Spleen (tissue), 11 donors: ENCODE measurements around the gene TMEM72. TPM values are rescaled to one million over a fixed set of nuclear protein-coding genes. Genes with fewer than 3 reads are reported as not detected.

ENCODE experiments used
- DNase-seq: peaks from one replicate; pipeline ENCODE4 v3.0.0-alpha.2; 2020
- H3K27ac ChIP-seq, 8 donors: fragments of 200-600 bp; sonication (generic) in 7 of 8; 1 replicate in 4 of 8; 2 replicates in 4 of 8; pipeline versions ENCODE4 v1.5.0 to v1.8.0; 2016 to 2021; ENCODE audit warnings: inconsistent platforms in 4 of 8, mild to moderate bottlenecking in 4 of 8, moderate library complexity in 1 of 8
- H3K27me3 ChIP-seq, 7 donors: fragments of 200-600 bp; sonication (generic) in 6 of 7; replicated peaks in 1 of 7; 1 replicate in 4 of 7; 2 replicates in 3 of 7; pipeline versions ENCODE4 v1.5.0 to v1.8.0; 2016 to 2021; ENCODE audit warnings: inconsistent platforms in 3 of 7, mild to moderate bottlenecking in 1 of 7
- H3K36me3 ChIP-seq, 6 donors: fragments of 200-600 bp; sonication (generic) in 5 of 6; 1 replicate in 4 of 6; 2 replicates in 2 of 6; pipeline versions ENCODE4 v1.5.0 to v1.8.0; 2016 to 2021; ENCODE audit warnings: inconsistent platforms in 2 of 6
- H3K4me1 ChIP-seq, 6 donors: fragments of 200-600 bp; sonication (generic) in 5 of 6; 1 replicate in 3 of 6; 2 replicates in 3 of 6; pipeline versions ENCODE4 v1.5.0 to v1.8.0; 2016 to 2021; ENCODE audit warnings: inconsistent platforms in 3 of 6
- H3K4me3 ChIP-seq, 8 donors: fragments of 200-600 bp; sonication (generic) in 7 of 8; 1 replicate in 4 of 8; 2 replicates in 4 of 8; pipeline versions ENCODE4 v1.5.0 to v1.8.0; 2016 to 2021; ENCODE audit warnings: inconsistent platforms in 4 of 8, mild to moderate bottlenecking in 4 of 8, moderate library complexity in 2 of 8
- H3K9me3 ChIP-seq, 8 donors: fragments of 200-600 bp; sonication (generic) in 7 of 8; 1 replicate in 4 of 8; 2 replicates in 4 of 8; pipeline versions ENCODE4 v1.5.0 to v1.8.0; 2016 to 2021; ENCODE audit warnings: inconsistent platforms in 4 of 8
- POLR2A ChIP-seq, 3 donors: fragments of 450-650 bp; IDR thresholded peaks; one replicate each; pipeline ENCODE4 v1.5.1; 2017; ENCODE audit warnings: antibody characterized with exemption in 3 of 3, mild to moderate bottlenecking in 1 of 3
- POLR2AphosphoS5 ChIP-seq, 3 donors: sonication (generic); formaldehyde crosslinking; IDR thresholded peaks; one replicate each; pipeline ENCODE4 v1.5.1; 2017; ENCODE audit warnings: antibody characterized with exemption in 3 of 3
- WGBS, 5 donors: extraction: QIAGEN DNeasy Blood & Tissue Kit in 3 of 5; methylation state at CpG; one replicate each; pipeline versions ENCODE4 v1.1.5 to v1.1.7; 2013 to 2018; 5-methylcytosine and 5-hydroxymethylcytosine counted together
- intact Hi-C: fragments of 100-400 bp; cut with DNase I; formaldehyde crosslinking; loops from one replicate; pipeline ENCODE4 v1.15.0; 2023; ENCODE audit warnings: low total_unique reads
- polyA plus RNA-seq, 3 donors: library from polyadenylated mRNA; stranded (reverse); fragments of 200-250 nt; gene quantifications; one replicate each; pipeline ENCODE4 v1.2.1, GENCODE V29; 2013
- total RNA-seq, 7 donors: library from RNA; depleted of rRNA in 3 of 7; stranded (reverse); fragments of >200 nt in 3 of 7; fragmentation: NEBNext Ultra II Directional in 4 of 7; extraction: Animal tissue kit (Norgen Biotek cat#: 25700) in 4 of 7; gene quantifications; one replicate each; pipeline versions ENCODE4 v1.1.0 to v1.2.1, GENCODE V29; 2016 to 2021
- TF ChIP-seq, protein P1 (sequence below), 11 experiments: fragments of 200-600 bp in 7 of 11; fragments of 450-650 bp in 4 of 11; sonication (generic) in 4 of 11; IDR thresholded peaks in 8 of 11; conservative IDR thresholded peaks in 3 of 11; 1 replicate in 7 of 11; 2 replicates in 4 of 11; pipeline versions ENCODE4 v1.4.0 to v1.8.0; 2016 to 2021; ENCODE audit warnings: antibody characterized with exemption in 11 of 11, inconsistent platforms in 4 of 11, mild to moderate bottlenecking in 1 of 11
- donor health status: healthy with polysubstance abuse.
- donor health status: DM: no; HTN: no; CAD: no; lungs with moderate emphysema.
- donor health status: DM: no; HTN: no; CAD: no.
- donor health status: Bipolar disorder and iron deficiency.
- donor health status: healthy.
- donor health status: DM: no; HTN: no; CAD: no.
- donor health status: DM: yes; HTN: yes; CAD: no.

TMEM72 gene
- total and polyA plus RNA-seq, 10 donors = 0.04 TPM; not detected in 9

DNA sequence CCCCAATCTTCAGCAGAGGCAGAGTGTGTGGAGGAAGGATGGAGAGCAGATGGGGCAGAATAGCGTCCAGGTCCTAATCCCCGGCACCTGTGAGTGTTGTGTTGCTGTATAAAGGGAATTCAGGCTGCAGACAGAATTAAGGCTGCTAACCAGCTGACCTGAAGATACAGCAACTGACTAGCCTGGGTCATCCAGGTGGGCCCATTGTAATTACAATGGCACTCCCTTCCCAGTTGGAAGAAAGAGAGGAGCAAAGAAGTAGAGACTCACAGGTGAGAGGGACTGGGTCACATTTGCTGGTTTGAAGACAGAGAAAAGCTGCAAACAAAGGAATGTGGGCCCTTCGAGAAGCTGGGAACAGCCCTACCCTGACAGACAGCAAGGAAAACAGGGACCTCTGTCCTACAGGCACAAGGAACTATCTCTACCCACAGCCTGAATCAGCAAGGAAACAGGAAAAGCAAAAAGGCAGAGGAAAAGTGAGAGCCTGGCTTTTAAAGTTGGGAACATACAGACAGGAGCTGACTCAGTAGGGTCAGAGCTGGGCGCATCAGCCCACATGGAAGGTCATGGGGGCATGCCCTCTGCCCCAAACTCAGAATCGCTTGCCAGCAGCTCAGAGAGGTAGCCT is 11.6 kb upstream of the TMEM72 start:
- Histone ChIP-seq H3K27ac (no peak overlapping the region), H3K4me1 (no peaks in the 10 kb centered on the region), H3K9me3 (peaks cover 0 to 9% (median 0%) of the 10 kb centered on the region in 8 donors), H3K4me3 (no peak overlapping the region), H3K36me3 (no peaks in the 10 kb centered on the region), H3K27me3 (no peaks in the 10 kb centered on the region)
- intact Hi-C loops = no loop called here
- whole genome bisulfite sequencing, 5 donors = 62 to 86% (median 74%) methylated on average over 5 of the region's 5 CpGs
- TF ChIP-seq, protein P1, sequence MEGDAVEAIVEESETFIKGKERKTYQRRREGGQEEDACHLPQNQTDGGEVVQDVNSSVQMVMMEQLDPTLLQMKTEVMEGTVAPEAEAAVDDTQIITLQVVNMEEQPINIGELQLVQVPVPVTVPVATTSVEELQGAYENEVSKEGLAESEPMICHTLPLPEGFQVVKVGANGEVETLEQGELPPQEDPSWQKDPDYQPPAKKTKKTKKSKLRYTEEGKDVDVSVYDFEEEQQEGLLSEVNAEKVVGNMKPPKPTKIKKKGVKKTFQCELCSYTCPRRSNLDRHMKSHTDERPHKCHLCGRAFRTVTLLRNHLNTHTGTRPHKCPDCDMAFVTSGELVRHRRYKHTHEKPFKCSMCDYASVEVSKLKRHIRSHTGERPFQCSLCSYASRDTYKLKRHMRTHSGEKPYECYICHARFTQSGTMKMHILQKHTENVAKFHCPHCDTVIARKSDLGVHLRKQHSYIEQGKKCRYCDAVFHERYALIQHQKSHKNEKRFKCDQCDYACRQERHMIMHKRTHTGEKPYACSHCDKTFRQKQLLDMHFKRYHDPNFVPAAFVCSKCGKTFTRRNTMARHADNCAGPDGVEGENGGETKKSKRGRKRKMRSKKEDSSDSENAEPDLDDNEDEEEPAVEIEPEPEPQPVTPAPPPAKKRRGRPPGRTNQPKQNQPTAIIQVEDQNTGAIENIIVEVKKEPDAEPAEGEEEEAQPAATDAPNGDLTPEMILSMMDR (IDR thresholded peaks at IDR 0.05 in 8 of 11, conservative IDR thresholded peaks at IDR 0.05 in 3 of 11) = no peak
- TF ChIP-seq POLR2A (IDR thresholded peaks at IDR 0.05) (no peak), POLR2AphosphoS5 (IDR thresholded peaks at IDR 0.05) (no peak)
- DNase-seq = no peak

DNA sequence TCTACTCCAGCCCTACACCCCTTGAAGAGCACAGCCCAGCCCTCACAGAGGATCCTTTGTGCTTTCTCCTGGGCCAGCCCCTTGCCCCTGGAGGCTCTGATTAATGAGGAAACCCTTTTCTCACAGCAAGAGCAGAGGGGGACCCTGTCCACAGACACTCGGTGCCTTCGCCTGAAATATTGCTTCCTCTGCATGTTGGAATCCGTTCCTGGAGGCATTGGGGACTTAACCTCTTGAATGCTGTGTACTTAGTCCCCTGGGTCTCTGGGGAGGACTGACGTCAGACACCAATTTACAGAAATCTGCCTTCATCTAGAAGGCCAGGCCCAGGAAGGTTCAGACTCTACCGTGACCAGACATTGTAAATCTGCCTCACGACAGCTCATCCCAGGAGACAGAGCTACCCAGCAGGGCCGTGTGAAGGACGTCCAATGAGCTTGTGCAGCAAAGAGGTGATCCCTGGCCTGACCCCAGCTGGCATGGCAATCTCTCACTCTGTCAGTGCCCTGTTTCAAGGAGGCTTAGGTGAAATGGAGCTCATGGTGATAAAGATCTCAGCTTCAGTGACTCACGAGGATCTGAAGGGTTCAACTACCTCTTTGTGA is 8.1 kb upstream of the TMEM72 start:
- Histone ChIP-seq H3K9me3 (no peaks in the 10 kb centered on the region), H3K36me3 (no peaks in the 10 kb centered on the region), H3K27ac (no peak overlapping the region), H3K4me1 (no peaks in the 10 kb centered on the region), H3K4me3 (no peak overlapping the region), H3K27me3 (no peaks in the 10 kb centered on the region)
- WGBS, 5 donors = 48 to 69% (median 62%) methylated on average over 6 to 9 of the region's 9 CpGs
- no peak for DNase-seq
- intact Hi-C loops = no loop called here
- TF ChIP-seq POLR2AphosphoS5 (IDR thresholded peaks at IDR 0.05) (no peak), POLR2A (IDR thresholded peaks at IDR 0.05) (no peak)
- TF ChIP-seq, protein P1 (IDR thresholded peaks at IDR 0.05 in 8 of 11, conservative IDR thresholded peaks at IDR 0.05 in 3 of 11) = no peak

DNA sequence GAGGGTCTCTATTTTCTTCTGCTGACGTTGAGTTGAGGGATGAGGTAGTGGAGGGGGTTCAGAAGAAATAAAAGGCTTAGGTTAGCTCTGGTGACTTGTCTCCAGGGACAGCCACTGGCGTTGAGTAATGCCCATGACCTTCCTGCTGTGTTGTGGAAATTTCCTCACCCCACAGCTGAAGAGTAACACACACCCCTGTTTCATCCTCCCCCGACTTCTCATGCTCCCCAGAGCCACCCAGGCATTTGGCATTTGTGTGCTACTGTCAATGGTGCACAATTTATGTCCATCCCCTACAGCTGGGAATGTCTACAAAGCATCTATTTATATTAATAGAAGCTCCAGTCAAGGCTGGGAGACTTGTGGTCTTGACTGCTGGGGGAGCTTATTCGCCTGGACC is 4.7 kb upstream of the TMEM72 start:
- 38 to 79% (median 52%) methylated on average over 4 of the region's 4 CpGs for WGBS, 5 donors
- H3K36me3 ChIP-seq = no peaks in the 10 kb centered on the region
- no peak overlapping the region for H3K4me3 ChIP-seq
- no peaks in the 10 kb centered on the region for H3K9me3 ChIP-seq
- H3K4me1 ChIP-seq = peaks cover 0 to 7% (median 0%) of the 10 kb centered on the region in 6 donors
- H3K27me3 ChIP-seq = no peaks in the 10 kb centered on the region
- H3K27ac ChIP-seq = no peak overlapping the region
- TF ChIP-seq, protein P1 (IDR thresholded peaks at IDR 0.05 in 8 of 11, conservative IDR thresholded peaks at IDR 0.05 in 3 of 11) = no peak
- no peak for TF ChIP-seq POLR2A (IDR thresholded peaks at IDR 0.05)
- no peak for TF ChIP-seq POLR2AphosphoS5 (IDR thresholded peaks at IDR 0.05)
- no peak for DNase-seq
- intact Hi-C loops = no loop called here

DNA sequence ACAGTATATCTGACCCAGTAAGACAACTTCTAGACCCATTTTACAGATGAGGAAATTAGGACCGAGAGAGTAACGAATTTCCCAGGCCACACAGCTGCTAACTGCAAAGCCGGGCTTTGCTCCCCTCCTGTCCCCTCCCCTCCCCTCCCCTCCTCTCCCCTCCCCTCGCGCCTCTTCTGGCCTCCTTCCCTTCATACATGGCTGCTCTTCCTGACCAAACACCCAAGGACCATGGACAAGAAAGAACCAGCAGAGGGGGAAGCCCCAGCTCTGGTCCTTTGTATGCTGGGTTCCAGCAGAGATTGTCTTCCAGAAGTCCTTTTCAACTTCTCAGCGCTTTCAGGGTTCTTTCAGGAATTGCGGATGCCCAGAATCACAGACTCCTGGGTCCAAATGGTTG is 3.6 kb upstream of the TMEM72 start:
- Histone ChIP-seq H3K4me1 (peaks cover 0 to 14% (median under 1%) of the 10 kb centered on the region in 6 donors), H3K27ac (no peak overlapping the region), H3K36me3 (no peaks in the 10 kb centered on the region), H3K27me3 (no peaks in the 10 kb centered on the region), H3K9me3 (no peaks in the 10 kb centered on the region), H3K4me3 (no peak overlapping the region)
- 86 to 97% (median 92%) methylated on average over 6 to 7 of the region's 7 CpGs for WGBS, 5 donors
- TF ChIP-seq, protein P1 (IDR thresholded peaks at IDR 0.05 in 8 of 11, conservative IDR thresholded peaks at IDR 0.05 in 3 of 11) = no peak
- TF ChIP-seq POLR2AphosphoS5 (IDR thresholded peaks at IDR 0.05) (no peak), POLR2A (IDR thresholded peaks at IDR 0.05) (no peak)
- no peak for DNase-seq
- intact Hi-C loops = no loop called here
